PC-9 (cell line): ENCODE data around the gene DEXI.

ENCODE experiments used
- CTCF ChIP-seq: fragments of 200-600 bp; sonication (generic); conservative IDR thresholded peaks from 2 replicates; pipeline ENCODE4 v1.6.1; 2017; ENCODE audit warnings: mixed run types, antibody characterized with exemption, mild to moderate bottlenecking, moderate library complexity
- EZH2 ChIP-seq: fragments of 200-600 bp; sonication (generic); IDR thresholded peaks from 2 replicates; pipeline ENCODE4 v1.8.0; 2017; ENCODE audit warnings: antibody characterized with exemption, low read depth

- no peak for TF ChIP-seq CTCF
- no peak for TF ChIP-seq EZH2
These were observed 7.8 kb downstream of the DEXI start for GRCh38 chr16:10934325-10935107.
